Measurements from ENCODE around the gene ANKRD44. TPM values are rescaled to one million over a fixed set of nuclear protein-coding genes. Genes with fewer than 3 reads are reported as not detected.

Gene ANKRD44
- total RNA-seq, 1 donor from 2014 or later = 8.1 TPM

DNA sequence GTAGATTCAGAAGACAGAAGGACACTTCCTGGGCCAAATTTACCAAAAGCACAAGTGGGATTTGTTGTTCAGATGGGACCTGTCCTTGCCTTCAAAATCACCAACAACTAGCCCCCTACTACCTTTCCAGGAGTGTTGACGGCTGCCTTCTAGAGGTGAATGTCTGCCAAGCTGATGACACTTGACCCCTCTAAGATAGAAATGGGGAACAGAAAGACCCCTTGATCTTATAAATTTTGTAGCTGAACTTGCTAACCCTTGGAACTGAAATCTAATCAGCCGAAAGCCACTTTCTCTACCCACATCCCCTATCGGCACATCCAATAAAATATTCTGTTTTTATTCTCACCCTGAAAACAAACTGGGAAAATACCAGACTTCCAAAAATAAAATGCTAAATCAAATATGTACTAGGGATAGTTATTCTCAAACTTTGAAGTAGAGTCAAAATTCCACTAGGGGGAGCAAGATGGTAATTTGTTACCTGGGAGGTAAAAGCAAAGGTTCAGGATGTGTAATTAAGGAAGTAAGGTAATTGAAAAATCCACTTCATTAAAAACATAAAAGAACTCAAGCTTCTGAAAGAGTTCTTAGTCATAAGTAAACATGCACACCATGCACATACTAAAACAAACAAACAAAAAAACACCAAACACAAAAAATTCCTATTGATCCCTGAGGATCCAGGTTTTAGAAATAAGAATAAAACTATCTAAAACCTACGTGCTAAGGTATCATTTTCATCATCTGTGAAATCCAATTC lies 119.2 kb downstream of the ANKRD44 start:
- Mint-ChIP-seq H3K27ac (ENCODE audit: unreplicated experiment) (no peak overlapping the region), H3K4me1 (ENCODE audit: unreplicated experiment) (no peaks in the 10 kb centered on the region), H3K36me3 (ENCODE audit: low read depth, unreplicated experiment) (no peaks in the 10 kb centered on the region), H3K27me3 (ENCODE audit: unreplicated experiment) (peaks cover 3% of the 10 kb centered on the region), H3K4me3 (ENCODE audit: unreplicated experiment) (no peak overlapping the region), H3K9me3 (ENCODE audit: unreplicated experiment) (no peaks in the 10 kb centered on the region)
- TF ChIP-seq, protein P1, sequence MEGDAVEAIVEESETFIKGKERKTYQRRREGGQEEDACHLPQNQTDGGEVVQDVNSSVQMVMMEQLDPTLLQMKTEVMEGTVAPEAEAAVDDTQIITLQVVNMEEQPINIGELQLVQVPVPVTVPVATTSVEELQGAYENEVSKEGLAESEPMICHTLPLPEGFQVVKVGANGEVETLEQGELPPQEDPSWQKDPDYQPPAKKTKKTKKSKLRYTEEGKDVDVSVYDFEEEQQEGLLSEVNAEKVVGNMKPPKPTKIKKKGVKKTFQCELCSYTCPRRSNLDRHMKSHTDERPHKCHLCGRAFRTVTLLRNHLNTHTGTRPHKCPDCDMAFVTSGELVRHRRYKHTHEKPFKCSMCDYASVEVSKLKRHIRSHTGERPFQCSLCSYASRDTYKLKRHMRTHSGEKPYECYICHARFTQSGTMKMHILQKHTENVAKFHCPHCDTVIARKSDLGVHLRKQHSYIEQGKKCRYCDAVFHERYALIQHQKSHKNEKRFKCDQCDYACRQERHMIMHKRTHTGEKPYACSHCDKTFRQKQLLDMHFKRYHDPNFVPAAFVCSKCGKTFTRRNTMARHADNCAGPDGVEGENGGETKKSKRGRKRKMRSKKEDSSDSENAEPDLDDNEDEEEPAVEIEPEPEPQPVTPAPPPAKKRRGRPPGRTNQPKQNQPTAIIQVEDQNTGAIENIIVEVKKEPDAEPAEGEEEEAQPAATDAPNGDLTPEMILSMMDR (IDR thresholded peaks at IDR 0.05; ENCODE audit: unreplicated experiment) = peak; percentile 87
- no peak for DNase-seq (ENCODE audit: low spot score)

DNA sequence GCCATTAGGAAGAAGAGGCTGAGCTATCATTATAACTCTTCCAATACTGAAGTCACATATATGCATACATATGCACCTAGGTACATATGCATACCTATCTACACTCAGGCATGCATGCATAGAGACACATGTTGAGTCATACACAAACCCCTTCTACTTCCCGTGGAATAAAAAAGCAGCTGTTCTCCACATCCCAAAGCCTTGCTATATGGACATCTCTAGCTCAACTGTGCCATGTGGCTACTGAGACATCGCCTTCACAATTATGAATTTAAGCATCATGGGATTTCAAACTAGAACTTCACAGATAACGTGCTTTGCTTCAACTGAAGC lies 120.5 kb downstream of the ANKRD44 start:
- no peak overlapping the region for H3K27ac Mint-ChIP-seq (ENCODE audit: unreplicated experiment)
- peaks cover 3% of the 10 kb centered on the region for H3K27me3 Mint-ChIP-seq (ENCODE audit: unreplicated experiment)
- no peaks in the 10 kb centered on the region for H3K4me1 Mint-ChIP-seq (ENCODE audit: unreplicated experiment)
- no peaks in the 10 kb centered on the region for H3K36me3 Mint-ChIP-seq (ENCODE audit: low read depth, unreplicated experiment)
- H3K4me3 Mint-ChIP-seq (ENCODE audit: unreplicated experiment) = no peak overlapping the region
- TF ChIP-seq, protein P1 (IDR thresholded peaks at IDR 0.05; ENCODE audit: unreplicated experiment) = no peak
- H3K9me3 Mint-ChIP-seq (ENCODE audit: unreplicated experiment) = no peaks in the 10 kb centered on the region
- DNase-seq (ENCODE audit: low spot score) = no peak

DNA sequence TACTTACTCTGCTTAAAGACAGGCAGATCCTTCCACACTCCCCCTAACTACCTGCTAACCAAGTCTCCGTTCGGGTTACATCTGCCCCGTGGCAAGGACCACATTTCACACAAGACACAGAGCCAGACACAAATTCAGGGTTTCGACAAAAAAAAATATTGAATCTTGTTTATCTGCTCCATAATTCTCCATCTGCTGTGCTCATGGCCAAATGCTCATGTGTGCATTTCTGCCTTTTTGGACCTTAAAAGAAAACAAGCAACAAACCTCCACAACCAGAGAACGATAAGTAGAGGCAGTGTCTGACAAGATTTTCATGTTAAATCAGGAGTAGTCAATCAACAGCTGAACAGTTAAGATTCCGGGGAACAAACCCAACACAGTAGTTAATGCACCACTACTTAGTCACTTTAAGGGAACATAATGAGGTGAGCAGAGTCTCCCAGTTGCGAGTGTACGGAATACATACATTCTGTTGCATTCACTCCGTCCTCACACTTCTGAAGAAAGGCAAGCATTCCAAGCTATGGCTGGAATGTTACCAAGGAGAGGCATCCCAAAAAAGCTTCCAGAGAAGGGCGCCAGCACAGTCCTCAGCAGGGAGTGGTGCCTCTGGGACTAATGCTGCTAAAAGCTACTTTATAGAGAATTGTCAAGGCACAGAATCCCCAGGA lies 121.0 kb downstream of the ANKRD44 start:
- DNase-seq (ENCODE audit: low spot score) = no peak
- H3K36me3 Mint-ChIP-seq (ENCODE audit: low read depth, unreplicated experiment) = no peaks in the 10 kb centered on the region
- no peaks in the 10 kb centered on the region for H3K4me1 Mint-ChIP-seq (ENCODE audit: unreplicated experiment)
- peaks cover 3% of the 10 kb centered on the region for H3K27me3 Mint-ChIP-seq (ENCODE audit: unreplicated experiment)
- H3K9me3 Mint-ChIP-seq (ENCODE audit: unreplicated experiment) = no peaks in the 10 kb centered on the region
- no peak overlapping the region for H3K4me3 Mint-ChIP-seq (ENCODE audit: unreplicated experiment)
- H3K27ac Mint-ChIP-seq (ENCODE audit: unreplicated experiment) = no peak overlapping the region
- TF ChIP-seq, protein P1 (IDR thresholded peaks at IDR 0.05; ENCODE audit: unreplicated experiment) = no peak

DNA sequence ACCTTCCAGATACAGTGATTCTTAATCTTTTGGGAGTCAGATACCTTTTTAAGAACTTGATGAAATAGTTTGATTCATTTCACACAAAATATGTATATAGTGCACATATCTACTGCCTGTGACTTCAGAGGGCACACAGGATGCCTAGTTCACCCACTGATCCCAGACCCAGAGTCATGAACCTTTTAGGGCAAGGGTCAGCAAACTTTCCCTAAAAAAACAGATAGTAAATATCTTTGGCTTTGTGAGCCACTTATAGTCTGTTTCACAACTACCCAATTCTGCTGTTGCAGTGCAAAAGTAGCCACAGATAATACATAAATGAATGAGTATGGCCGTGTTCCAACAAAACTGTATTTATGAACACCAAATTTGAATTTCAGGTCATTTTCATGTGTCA lies 124.9 kb downstream of the ANKRD44 start:
- Mint-ChIP-seq H3K4me3 (ENCODE audit: unreplicated experiment) (no peak overlapping the region), H3K27ac (ENCODE audit: unreplicated experiment) (no peak overlapping the region), H3K36me3 (ENCODE audit: low read depth, unreplicated experiment) (no peaks in the 10 kb centered on the region), H3K27me3 (ENCODE audit: unreplicated experiment) (peaks cover 2% of the 10 kb centered on the region), H3K9me3 (ENCODE audit: unreplicated experiment) (no peaks in the 10 kb centered on the region), H3K4me1 (ENCODE audit: unreplicated experiment) (no peaks in the 10 kb centered on the region)
- TF ChIP-seq, protein P1 (IDR thresholded peaks at IDR 0.05; ENCODE audit: unreplicated experiment) = no peak
- no peak for DNase-seq (ENCODE audit: low spot score)

DNA sequence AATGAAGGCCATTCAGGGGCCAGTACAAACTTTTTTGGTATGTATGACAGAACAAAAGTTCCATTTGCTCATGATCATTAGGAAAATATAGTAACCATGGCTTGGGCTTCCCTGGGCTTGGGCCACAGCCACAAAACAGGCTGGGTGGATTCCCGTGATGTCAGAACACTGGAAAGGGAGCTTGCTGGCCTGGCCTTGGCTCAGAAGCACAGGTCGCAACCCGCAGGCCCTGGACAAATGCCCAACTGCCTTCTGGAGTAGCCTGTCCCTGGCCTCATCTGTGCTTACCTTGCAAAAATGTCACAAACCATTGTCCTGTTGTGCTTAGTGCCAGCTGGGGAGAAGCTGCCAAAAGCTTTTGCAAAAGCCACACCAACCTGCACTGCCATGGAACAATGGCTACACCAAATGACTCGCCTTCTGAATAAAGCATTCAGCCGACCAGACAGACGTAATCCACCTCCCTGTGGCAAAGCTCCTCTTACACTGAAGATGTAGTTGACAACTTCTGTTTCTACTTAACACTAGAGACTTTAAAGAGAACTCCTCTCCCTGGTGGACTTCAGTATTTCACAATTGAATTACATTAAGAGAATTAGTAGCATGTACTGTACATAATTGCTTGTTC lies 125.5 kb downstream of the ANKRD44 start:
- no peaks in the 10 kb centered on the region for H3K9me3 Mint-ChIP-seq (ENCODE audit: unreplicated experiment)
- H3K4me3 Mint-ChIP-seq (ENCODE audit: unreplicated experiment) = no peak overlapping the region
- no peaks in the 10 kb centered on the region for H3K36me3 Mint-ChIP-seq (ENCODE audit: low read depth, unreplicated experiment)
- H3K4me1 Mint-ChIP-seq (ENCODE audit: unreplicated experiment) = no peaks in the 10 kb centered on the region
- TF ChIP-seq, protein P1 (IDR thresholded peaks at IDR 0.05; ENCODE audit: unreplicated experiment) = no peak
- no peak for DNase-seq (ENCODE audit: low spot score)
- H3K27ac Mint-ChIP-seq (ENCODE audit: unreplicated experiment) = no peak overlapping the region
- H3K27me3 Mint-ChIP-seq (ENCODE audit: unreplicated experiment) = peaks cover 2% of the 10 kb centered on the region
